GM12865 (cell line): ENCODE measurements around the gene BCL7B.
"Not testable (repeated sequence)": the region's sequence is repeated elsewhere in the genome, so short reads cannot be mapped to it uniquely, and the experiment has no call there.

Experiments
- DNase-seq: peaks from one replicate; pipeline ENCODE4 v3.0.0; 2010; ENCODE audit warnings: low read depth
- H3K4me3 ChIP-seq: 2 replicates; pipeline ENCODE4 v1.5.1; 2011; ENCODE audit warnings: mild to moderate bottlenecking, low read depth, low read length, control low read depth
- CTCF ChIP-seq: IDR thresholded peaks from 2 replicates; pipeline ENCODE4 v1.5.1; 2011; ENCODE audit warnings: low read length, control low read depth, low read depth, inconsistent platforms; ENCODE audit not compliant: insufficient read depth; ENCODE audit errors: missing control alignments

BCL7B gene

GRCh38 chr7:73509463-73509862 is 48.0 kb downstream of the BCL7B start:
- no peak for TF ChIP-seq CTCF
- no peak overlapping the region for H3K4me3 ChIP-seq
- no peak for DNase-seq

- DNase-seq: no peak
- no peak for TF ChIP-seq CTCF
- H3K4me3 ChIP-seq: no peak overlapping the region
These were observed 49.9 kb downstream of the BCL7B start for GRCh38 chr7:73507556-73507955.

- DNase-seq: no peak
- H3K4me3 ChIP-seq: no peak overlapping the region
- TF ChIP-seq CTCF: no peak
These were observed 52.6 kb downstream of the BCL7B start for GRCh38 chr7:73504920-73505319.

GRCh38 chr7:73504017-73504416 is 53.5 kb downstream of the BCL7B start:
- no peak for TF ChIP-seq CTCF
- H3K4me3 ChIP-seq: no peak overlapping the region
- no peak for DNase-seq

GRCh38 chr7:73503229-73503628 is 54.3 kb downstream of the BCL7B start:
- no peak for TF ChIP-seq CTCF
- H3K4me3 ChIP-seq: no peak overlapping the region
- DNase-seq: no peak

- no peak for DNase-seq
- no peak for TF ChIP-seq CTCF
- no peak overlapping the region for H3K4me3 ChIP-seq
These were observed 60.9 kb downstream of the BCL7B start for GRCh38 chr7:73496626-73497025.

- not testable (repeated sequence) for DNase-seq, H3K4me3 ChIP-seq
These were observed 62.0 kb downstream of the BCL7B start for GRCh38 chr7:73495507-73495906.

GRCh38 chr7:73489976-73490375 is 67.5 kb downstream of the BCL7B start:
- H3K4me3 ChIP-seq: no peak overlapping the region
- TF ChIP-seq CTCF: no peak
- DNase-seq: no peak
